Measurements from ENCODE around the gene POLR1A. TPM values are rescaled to one million over a fixed set of nuclear protein-coding genes. Genes with fewer than 3 reads are reported as not detected.

POLR1A gene
- total RNA-seq, 1 experiment from 2014 or later, result 62.7 TPM

- H2AFZ ChIP-seq (ENCODE audit: low read length), result no peak overlapping the region
- H3K23me2 ChIP-seq (ENCODE audit: insufficient read length, low read depth, low read length, poor library complexity, severe bottlenecking), result no peaks in the 10 kb centered on the region
- peaks cover 58 to 92% (median 80%) of the 10 kb centered on the region in 3 experiments for H3K36me3 Mint-ChIP-seq (ENCODE audit: insufficient read depth in 1 of 3, low read depth in 3 of 3)
- H2BK120ac ChIP-seq (ENCODE audit: low read depth, low read length, poor library complexity, severe bottlenecking), result no peak overlapping the region
- H3K27ac ChIP-seq (ENCODE audit: insufficient read length, low read depth, low read length), result no peak overlapping the region
- peaks cover 13 to 20% of the 10 kb centered on the region in 2 experiments for H3K4me1 Mint-ChIP-seq
- no peak overlapping the region for H3K18ac ChIP-seq (ENCODE audit: insufficient read length, low read depth, low read length)
- no peak overlapping the region for H3K14ac ChIP-seq (ENCODE audit: insufficient read depth, low read length)
- no peak overlapping the region for H3K27ac Mint-ChIP-seq
- H3K56ac ChIP-seq (ENCODE audit: insufficient read length, low read depth, low read length), result no peak overlapping the region
- no peak for TF ChIP-seq CTCF (conservative IDR thresholded peaks at IDR 0.05)
- H2BK5ac ChIP-seq (ENCODE audit: insufficient read length, low read length), result no peak overlapping the region
- no peak overlapping the region for H2BK20ac ChIP-seq (ENCODE audit: low read depth, low read length, poor library complexity, severe bottlenecking)
- H4K8ac ChIP-seq (replicated peaks; ENCODE audit: insufficient read length, low read depth, low read length), result no peak overlapping the region
- H3K9me3 Mint-ChIP-seq, result no peaks in the 10 kb centered on the region
- no peak overlapping the region for H3K4me3 Mint-ChIP-seq
- no peaks in the 10 kb centered on the region for H4K20me1 ChIP-seq (ENCODE audit: control insufficient read depth, insufficient read depth, insufficient read length)
- no peak overlapping the region for H4K5ac ChIP-seq (ENCODE audit: insufficient read length, low read depth, low read length)
- H2BK12ac ChIP-seq (ENCODE audit: insufficient read length, low read depth, low read length), result no peak overlapping the region
- DNase-seq, result no peak
- H3K79me2 ChIP-seq (ENCODE audit: insufficient read depth, low read length), result no peaks in the 10 kb centered on the region
- H2AK5ac ChIP-seq (ENCODE audit: insufficient read length, low read length), result no peak overlapping the region
- H3T11ph ChIP-seq (ENCODE audit: low read length), result no peak overlapping the region
- no peak overlapping the region for H4K91ac ChIP-seq (ENCODE audit: insufficient read length, low read depth, low read length)
- H3K27me3 ChIP-seq (ENCODE audit: insufficient read depth, low read length), result no peaks in the 10 kb centered on the region
- H3K9me3 ChIP-seq (ENCODE audit: control insufficient read depth, low read depth, low read length), result no peaks in the 10 kb centered on the region
- no peaks in the 10 kb centered on the region; the same call in 1 of the 2 replicates for H3K4me1 ChIP-seq (ENCODE audit: insufficient read depth, low read length)
- no peak overlapping the region for H3K4me2 ChIP-seq (ENCODE audit: insufficient read depth, insufficient read length, low read length)
- no CpG with 5 or more reads among the region's 2 CpGs for WGBS (ENCODE audit: extremely low coverage, insufficient read length, low lambda C conversion rate)
- peaks cover 5% of the 10 kb centered on the region for H3K79me1 ChIP-seq (ENCODE audit: insufficient read depth, low read depth, low read length, poor library complexity, severe bottlenecking)
- H3K23ac ChIP-seq (ENCODE audit: insufficient read length, low read depth, low read length), result no peak overlapping the region
- H3K27me3 Mint-ChIP-seq (ENCODE audit: low read depth), result no peaks in the 10 kb centered on the region
- H3K9ac ChIP-seq (ENCODE audit: extremely low read depth, insufficient read length, low read length), result no peak overlapping the region
- H3K4ac ChIP-seq (ENCODE audit: low read depth, low read length), result no peak overlapping the region
- H2BK15ac ChIP-seq (ENCODE audit: low read depth, low read length), result no peak overlapping the region
Observed at GRCh38 chr2:86118130-86118529, 12.4 kb upstream of the POLR1A start.
